Liver (tissue), 5 donors: ENCODE results near the gene ABHD2. TPM values are rescaled to one million over a fixed set of nuclear protein-coding genes. Genes with fewer than 3 reads are reported as not detected.

Source experiments
- polyA plus RNA-seq, 2 donors: library from polyadenylated mRNA; stranded (reverse) in 1 of 2; unstranded in 1 of 2; fragments of 200-250 nt in 1 of 2; fragments of >200 nt in 1 of 2; fragmentation: Nextera tagmentation in 1 of 2; extraction: Ambion mirVana in 1 of 2; gene quantifications; one replicate each; pipeline versions ENCODE4 v1.2.1 to v1.2.3, GENCODE V29; 2013 to 2015
- small RNA-seq: library from RNA; depleted of rRNA; stranded (forward); fragments of <200 nt; gene quantifications from one replicate; pipeline ENCODE3, GENCODE V24; 2014
- total RNA-seq, 2 donors: library from RNA; depleted of rRNA; stranded (reverse); fragments of >200 nt; gene quantifications; one replicate each; pipeline ENCODE4 v1.2.3, GENCODE V29; 2014
- donor health status: healthy.
- donor health status: healthy.
- donor health status: healthy.

Gene ABHD2
- total and polyA plus RNA-seq, 4 donors: 34.6 to 663 (median 65.1) TPM

Small RNA genes lying within 50 kb of the gene (small RNA-seq; reads per million reads assigned to genes)
- gene RNU7-195P: not detected

Other genes with a start within 250 kb of the ABHD2 start
- gene HAPLN3, start 192.9 kb upstream of the ABHD2 start, total RNA-seq: under 1 TPM; 0.33 to 0.51 TPM
- under 1 TPM; 0.21 to 0.35 TPM for gene HAPLN3, start 192.9 kb upstream of the ABHD2 start, polyA plus RNA-seq
- 10 to 100 TPM in 1 of 2 donors, 1 to 10 TPM in 1; 6.6 to 13.6 TPM for gene MFGE8, start 175.1 kb upstream of the ABHD2 start, total RNA-seq
- gene MFGE8, start 175.1 kb upstream of the ABHD2 start, polyA plus RNA-seq: 10 to 100 TPM; 12.0 to 14.8 TPM
- gene RLBP1, start 133.1 kb downstream of the ABHD2 start, total RNA-seq: not detected
- gene RLBP1, start 133.1 kb downstream of the ABHD2 start, polyA plus RNA-seq: under 1 TPM in 1 of 2 donors, not detected in 1; 0.17 TPM
- 10 to 100 TPM in 1 of 2 donors, 1 to 10 TPM in 1; 1.8 to 41.9 TPM for gene FANCI, start 155.5 kb downstream of the ABHD2 start, total RNA-seq
- gene FANCI, start 155.5 kb downstream of the ABHD2 start, polyA plus RNA-seq: 1 to 10 TPM; 1.7 to 2.7 TPM
- gene POLG, start 246.4 kb downstream of the ABHD2 start, total RNA-seq: 10 to 100 TPM; 41.9 to 53.1 TPM
- gene POLG, start 246.4 kb downstream of the ABHD2 start, polyA plus RNA-seq: 10 to 100 TPM; 15.2 to 20.9 TPM